WTC11 (cell line): ENCODE measurements around the gene HYOU1. TPM values are rescaled to one million over a fixed set of nuclear protein-coding genes. Genes with fewer than 3 reads are reported as not detected.
A peak's percentile ranks its signal among the peaks of the same experiment; 100 is the strongest.

Source experiments
- ATAC-seq: fragments of 200-7000 bp; cut with Tn5 transposase; 2 replicates; pipeline ENCODE4 v1.10.0; 2021; ENCODE audit warnings: mild to moderate bottlenecking, moderate library complexity
- CTCF ChIA-PET: fragments of 300-600 bp; sonication (Branson Sonifier 250); formaldehyde crosslinking; loops from one replicate; lab custom pipeline; 2021; ENCODE audit warnings: antibody characterized with exemption; lab: Charles Lee
- POLR2A ChIA-PET: fragments of 350-600 bp; sonication (Branson Sonifier 250); formaldehyde crosslinking; loops from one replicate; lab custom pipeline; 2021; ENCODE audit warnings: antibody characterized with exemption; lab: Charles Lee
- DNase-seq: peaks from one replicate; pipeline ENCODE4 v3.0.0; 2021; ENCODE audit warnings: low spot score
- H3K27ac Mint-ChIP-seq: 2 replicates; pipeline ENCODE4 v1.8.0; 2021; ENCODE audit warnings: mixed read lengths
- H3K27me3 Mint-ChIP-seq: 2 replicates; pipeline ENCODE4 v1.8.0; 2021; ENCODE audit warnings: low read depth, mild to moderate bottlenecking, moderate library complexity, mixed read lengths
- H3K36me3 Mint-ChIP-seq: 2 replicates; pipeline ENCODE4 v1.8.0; 2021; ENCODE audit warnings: mixed read lengths
- H3K4me1 Mint-ChIP-seq: 2 replicates; pipeline ENCODE4 v1.8.0; 2022; ENCODE audit warnings: mixed read lengths
- H3K4me3 Mint-ChIP-seq: 2 replicates; pipeline ENCODE4 v1.8.0; 2021; ENCODE audit warnings: mild to moderate bottlenecking, moderate library complexity, mixed read lengths
- H3K9me3 Mint-ChIP-seq: 2 replicates; pipeline ENCODE4 v1.8.0; 2021; ENCODE audit warnings: mixed read lengths
- ATF1 ChIP-seq: sonication (generic); formaldehyde crosslinking; IDR thresholded peaks from 2 replicates; pipeline ENCODE4 v1.8.1; 2023; ENCODE audit warnings: mild to moderate bottlenecking, moderate library complexity, missing genetic modification reagents
- ATF2 ChIP-seq: sonication (generic); formaldehyde crosslinking; IDR thresholded peaks from 2 replicates; pipeline ENCODE4 v1.8.1; 2022; ENCODE audit warnings: low read depth, missing genetic modification reagents, borderline replicate concordance
- CREM ChIP-seq: sonication (generic); formaldehyde crosslinking; IDR thresholded peaks from 2 replicates; pipeline ENCODE4 v1.8.1; 2022; ENCODE audit warnings: mild to moderate bottlenecking, missing genetic modification reagents, moderate library complexity
- ERG ChIP-seq: fragments of 250-450 bp; sonication (Bioruptor Pico); IDR thresholded peaks from 2 replicates; pipeline ENCODE4 v1.8.0; 2021; ENCODE audit warnings: mild to moderate bottlenecking
- FOXJ3 ChIP-seq: sonication (generic); formaldehyde crosslinking; IDR thresholded peaks from 2 replicates; pipeline ENCODE4 v1.9.0; 2021; ENCODE audit warnings: missing genetic modification reagents, mild to moderate bottlenecking, borderline replicate concordance
- FOXP1 ChIP-seq: sonication (generic); formaldehyde crosslinking; IDR thresholded peaks from 2 replicates; pipeline ENCODE4 v1.8.0; 2022; ENCODE audit warnings: missing genetic modification reagents, mild to moderate bottlenecking, moderate library complexity, borderline replicate concordance
- GTF2I ChIP-seq: fragments of 250-450 bp; sonication (Bioruptor Pico); conservative IDR thresholded peaks from 2 replicates; pipeline ENCODE4 v1.4.0; 2021; ENCODE audit warnings: mild to moderate bottlenecking
- IRF1 ChIP-seq: sonication (generic); formaldehyde crosslinking; IDR thresholded peaks from 2 replicates; pipeline ENCODE4 v1.8.0; 2023; ENCODE audit warnings: missing genetic modification reagents
- JUN ChIP-seq: sonication (generic); formaldehyde crosslinking; IDR thresholded peaks from 2 replicates; pipeline ENCODE4 v1.8.0; 2023; ENCODE audit warnings: mild to moderate bottlenecking, missing genetic modification reagents
- KAT7 ChIP-seq: sonication (generic); formaldehyde crosslinking; IDR thresholded peaks from 2 replicates; pipeline ENCODE4 v1.8.1; 2023; ENCODE audit warnings: missing genetic modification reagents, mild to moderate bottlenecking, borderline replicate concordance
- MYBL2 ChIP-seq: sonication (generic); formaldehyde crosslinking; IDR thresholded peaks from 2 replicates; pipeline ENCODE4 v1.8.1; 2023; ENCODE audit warnings: mild to moderate bottlenecking, moderate library complexity, missing genetic modification reagents
- NFATC4 ChIP-seq: fragments of 250-450 bp; sonication (Bioruptor Pico); IDR thresholded peaks from 2 replicates; pipeline ENCODE4 v1.9.0; 2021; ENCODE audit warnings: mild to moderate bottlenecking
- NFYB ChIP-seq: sonication (generic); formaldehyde crosslinking; conservative IDR thresholded peaks from 2 replicates; pipeline ENCODE4 v1.8.0; 2022; ENCODE audit warnings: low read depth, missing genetic modification reagents
- NR3C1 ChIP-seq: sonication (generic); formaldehyde crosslinking; conservative IDR thresholded peaks from 2 replicates; pipeline ENCODE4 v1.8.1; 2023; ENCODE audit warnings: low read depth, mild to moderate bottlenecking, missing genetic modification reagents
- PREB ChIP-seq: sonication (generic); formaldehyde crosslinking; IDR thresholded peaks from 2 replicates; pipeline ENCODE4 v1.8.1; 2022; ENCODE audit warnings: mild to moderate bottlenecking, missing genetic modification reagents, moderate library complexity, borderline replicate concordance
- PRRX2 ChIP-seq: fragments of 250-450 bp; sonication (Bioruptor Pico); IDR thresholded peaks from 2 replicates; pipeline ENCODE4 v1.8.0; 2021; ENCODE audit warnings: mild to moderate bottlenecking
- SP1 ChIP-seq: sonication (generic); formaldehyde crosslinking; conservative IDR thresholded peaks from 2 replicates; pipeline ENCODE4 v1.8.1; 2022; ENCODE audit warnings: missing genetic modification reagents
- TP53 ChIP-seq: sonication (generic); formaldehyde crosslinking; IDR thresholded peaks from 2 replicates; pipeline ENCODE4 v1.8.1; 2023; ENCODE audit warnings: mild to moderate bottlenecking, missing genetic modification reagents
- ZNF138 ChIP-seq: sonication (generic); formaldehyde crosslinking; conservative IDR thresholded peaks from 2 replicates; pipeline ENCODE4 v1.8.1; 2022; ENCODE audit warnings: mild to moderate bottlenecking, moderate library complexity, missing genetic modification reagents
- ZNF219 ChIP-seq: sonication (generic); formaldehyde crosslinking; IDR thresholded peaks from 2 replicates; pipeline ENCODE4 v1.8.0; 2023; ENCODE audit warnings: missing genetic modification reagents, mild to moderate bottlenecking, borderline replicate concordance
- ZNF232 ChIP-seq: sonication (generic); formaldehyde crosslinking; IDR thresholded peaks from 2 replicates; pipeline ENCODE4 v1.8.0; 2022; ENCODE audit warnings: mild to moderate bottlenecking, missing genetic modification reagents
- ZNF423 ChIP-seq: fragments of 250-450 bp; sonication (Bioruptor Pico); IDR thresholded peaks from 2 replicates; pipeline ENCODE4 v2.1.2; 2022; ENCODE audit warnings: mild to moderate bottlenecking, moderate library complexity
- total RNA-seq: library from RNA; stranded (reverse); gene quantifications from 3 replicates; pipeline ENCODE4 v1.2.3, GENCODE V29; 2021
- TF ChIP-seq, protein P1 (sequence below): fragments of 250-450 bp; sonication (Bioruptor Pico); IDR thresholded peaks from 2 replicates; pipeline ENCODE4 v1.9.0; 2021; ENCODE audit warnings: mild to moderate bottlenecking, borderline replicate concordance
- TF ChIP-seq, protein P2 (sequence below): sonication (generic); formaldehyde crosslinking; IDR thresholded peaks from 2 replicates; pipeline ENCODE4 v1.8.0; 2022; ENCODE audit warnings: mild to moderate bottlenecking, missing genetic modification reagents
- TF ChIP-seq, protein P3 (sequence below): fragments of 250-450 bp; sonication (Bioruptor Pico); IDR thresholded peaks from 2 replicates; pipeline ENCODE4 v2.1.2; 2022; ENCODE audit warnings: mild to moderate bottlenecking, moderate library complexity

The HYOU1 gene
- total RNA-seq, 1 experiment from 2014 or later, result 276 TPM

- no peak for DNase-seq
These were observed 58.7 kb downstream of the HYOU1 start for GRCh38 chr11:118998388-118998717.

More at GRCh38 chr11:118998388-118998717, 58.7 kb downstream of the HYOU1 start:
- Mint-ChIP-seq H3K27ac (peak overlapping the region; percentile 98), H3K9me3 (peaks cover 3% of the 10 kb centered on the region), H3K4me3 (peak overlapping the region; percentile 99), H3K36me3 (peaks cover 41% of the 10 kb centered on the region), H3K27me3 (no peaks in the 10 kb centered on the region), H3K4me1 (peaks cover 26% of the 10 kb centered on the region)
- CTCF ChIA-PET, result interaction anchor here (0.6 to 2.8 kb wide), 7 partner anchors 9 to 146 kb away, joined by 3 to 12 read pairs (median 3); partner anchors contain the start of genes HYOU1 and UPK2
- peak; percentile 40 for ATAC-seq
- POLR2A ChIA-PET, result interaction anchor here (0.5 to 1.0 kb wide), 4 partner anchors 9 to 58 kb away, joined by 3 to 9 read pairs (median 4); partner anchors contain the start of gene HYOU1
- TF ChIP-seq FOXP1 (CRISPR knock-in tag) (no peak), SP1 (CRISPR knock-in tag) (no peak), ZNF138 (CRISPR knock-in tag) (peak; percentile 84; the same call in 1 of the 2 replicates), IRF1 (CRISPR knock-in tag) (0 out of 2 replicates have a peak, but pooled peaks have one; percentile 13), GTF2I (CRISPR knock-in tag) (no peak), ATF2 (CRISPR knock-in tag) (no peak), NFATC4 (CRISPR knock-in tag) (no peak), ERG (no peak), KAT7 (CRISPR knock-in tag) (0 out of 2 replicates have a peak, but pooled peaks have one; percentile 25), PRRX2 (CRISPR knock-in tag) (no peak), MYBL2 (CRISPR knock-in tag) (no peak), ATF1 (no peak), TP53 (no peak), FOXJ3 (CRISPR knock-in tag) (no peak), NFYB (no peak), NR3C1 (no peak), ZNF232 (no peak), CREM (no peak), JUN (no peak), ZNF423 (CRISPR knock-in tag) (no peak), ZNF219 (CRISPR knock-in tag) (no peak), PREB (CRISPR knock-in tag) (no peak)
- TF ChIP-seq, protein P1, sequence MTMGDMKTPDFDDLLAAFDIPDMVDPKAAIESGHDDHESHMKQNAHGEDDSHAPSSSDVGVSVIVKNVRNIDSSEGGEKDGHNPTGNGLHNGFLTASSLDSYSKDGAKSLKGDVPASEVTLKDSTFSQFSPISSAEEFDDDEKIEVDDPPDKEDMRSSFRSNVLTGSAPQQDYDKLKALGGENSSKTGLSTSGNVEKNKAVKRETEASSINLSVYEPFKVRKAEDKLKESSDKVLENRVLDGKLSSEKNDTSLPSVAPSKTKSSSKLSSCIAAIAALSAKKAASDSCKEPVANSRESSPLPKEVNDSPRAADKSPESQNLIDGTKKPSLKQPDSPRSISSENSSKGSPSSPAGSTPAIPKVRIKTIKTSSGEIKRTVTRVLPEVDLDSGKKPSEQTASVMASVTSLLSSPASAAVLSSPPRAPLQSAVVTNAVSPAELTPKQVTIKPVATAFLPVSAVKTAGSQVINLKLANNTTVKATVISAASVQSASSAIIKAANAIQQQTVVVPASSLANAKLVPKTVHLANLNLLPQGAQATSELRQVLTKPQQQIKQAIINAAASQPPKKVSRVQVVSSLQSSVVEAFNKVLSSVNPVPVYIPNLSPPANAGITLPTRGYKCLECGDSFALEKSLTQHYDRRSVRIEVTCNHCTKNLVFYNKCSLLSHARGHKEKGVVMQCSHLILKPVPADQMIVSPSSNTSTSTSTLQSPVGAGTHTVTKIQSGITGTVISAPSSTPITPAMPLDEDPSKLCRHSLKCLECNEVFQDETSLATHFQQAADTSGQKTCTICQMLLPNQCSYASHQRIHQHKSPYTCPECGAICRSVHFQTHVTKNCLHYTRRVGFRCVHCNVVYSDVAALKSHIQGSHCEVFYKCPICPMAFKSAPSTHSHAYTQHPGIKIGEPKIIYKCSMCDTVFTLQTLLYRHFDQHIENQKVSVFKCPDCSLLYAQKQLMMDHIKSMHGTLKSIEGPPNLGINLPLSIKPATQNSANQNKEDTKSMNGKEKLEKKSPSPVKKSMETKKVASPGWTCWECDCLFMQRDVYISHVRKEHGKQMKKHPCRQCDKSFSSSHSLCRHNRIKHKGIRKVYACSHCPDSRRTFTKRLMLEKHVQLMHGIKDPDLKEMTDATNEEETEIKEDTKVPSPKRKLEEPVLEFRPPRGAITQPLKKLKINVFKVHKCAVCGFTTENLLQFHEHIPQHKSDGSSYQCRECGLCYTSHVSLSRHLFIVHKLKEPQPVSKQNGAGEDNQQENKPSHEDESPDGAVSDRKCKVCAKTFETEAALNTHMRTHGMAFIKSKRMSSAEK, result no peak
- TF ChIP-seq, protein P2, sequence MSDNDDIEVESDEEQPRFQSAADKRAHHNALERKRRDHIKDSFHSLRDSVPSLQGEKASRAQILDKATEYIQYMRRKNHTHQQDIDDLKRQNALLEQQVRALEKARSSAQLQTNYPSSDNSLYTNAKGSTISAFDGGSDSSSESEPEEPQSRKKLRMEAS (CRISPR knock-in tag), result no peak
- TF ChIP-seq, protein P3, sequence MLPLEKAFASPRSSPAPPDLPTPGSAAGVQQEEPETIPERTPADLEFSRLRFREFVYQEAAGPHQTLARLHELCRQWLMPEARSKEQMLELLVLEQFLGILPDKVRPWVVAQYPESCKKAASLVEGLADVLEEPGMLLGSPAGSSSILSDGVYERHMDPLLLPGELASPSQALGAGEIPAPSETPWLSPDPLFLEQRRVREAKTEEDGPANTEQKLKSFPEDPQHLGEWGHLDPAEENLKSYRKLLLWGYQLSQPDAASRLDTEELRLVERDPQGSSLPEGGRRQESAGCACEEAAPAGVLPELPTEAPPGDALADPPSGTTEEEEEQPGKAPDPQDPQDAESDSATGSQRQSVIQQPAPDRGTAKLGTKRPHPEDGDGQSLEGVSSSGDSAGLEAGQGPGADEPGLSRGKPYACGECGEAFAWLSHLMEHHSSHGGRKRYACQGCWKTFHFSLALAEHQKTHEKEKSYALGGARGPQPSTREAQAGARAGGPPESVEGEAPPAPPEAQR (CRISPR knock-in tag), result no peak
